BE2C (cell line): ENCODE results near the gene ESRRB.
A peak's percentile ranks its signal among the peaks of the same experiment; 100 is the strongest.

Experiments used
- DNase-seq: peaks from one replicate; pipeline ENCODE4 v3.0.0-alpha.2; 2020
- H3K27me3 ChIP-seq: fragments of 250-450 bp; sonication (Bioruptor Pico); 2 replicates; pipeline ENCODE4 v1.5.1; 2020; ENCODE audit warnings: mild to moderate bottlenecking
- H3K36me3 ChIP-seq: fragments of 250-450 bp; sonication (Bioruptor Pico); 2 replicates; pipeline ENCODE4 v1.5.1; 2020; ENCODE audit warnings: mild to moderate bottlenecking
- H3K4me1 ChIP-seq: fragments of 250-450 bp; sonication (Bioruptor Pico); 2 replicates; pipeline ENCODE4 v1.5.1; 2020
- H3K4me3 ChIP-seq: 2 replicates; pipeline ENCODE4 v1.5.1; 2011; ENCODE audit warnings: low read depth, low read length
- H3K9me3 ChIP-seq: fragments of 250-450 bp; sonication (Bioruptor Pico); 2 replicates; pipeline ENCODE4 v1.5.1; 2020
- CTCF ChIP-seq: IDR thresholded peaks from 2 replicates; pipeline ENCODE4 v1.5.1; 2012; ENCODE audit warnings: mild to moderate bottlenecking, low read depth, low read length

The ESRRB gene

GRCh38 chr14:76495983-76496382 lies 120.0 kb downstream of the ESRRB start:
- Histone ChIP-seq H3K4me3 (no peak overlapping the region), H3K36me3 (no peaks in the 10 kb centered on the region), H3K4me1 (no peaks in the 10 kb centered on the region), H3K9me3 (no peaks in the 10 kb centered on the region), H3K27me3 (no peaks in the 10 kb centered on the region)
- TF ChIP-seq CTCF, result no peak
- no peak for DNase-seq

GRCh38 chr14:76496595-76496994 lies 120.7 kb downstream of the ESRRB start:
- H3K9me3 ChIP-seq, result no peaks in the 10 kb centered on the region
- no peak for TF ChIP-seq CTCF
- no peaks in the 10 kb centered on the region for H3K4me1 ChIP-seq
- H3K36me3 ChIP-seq, result no peaks in the 10 kb centered on the region
- no peak overlapping the region for H3K4me3 ChIP-seq
- H3K27me3 ChIP-seq, result no peaks in the 10 kb centered on the region
- DNase-seq, result no peak

GRCh38 chr14:76497550-76498462 lies 121.9 kb downstream of the ESRRB start:
- Histone ChIP-seq H3K27me3 (no peaks in the 10 kb centered on the region), H3K9me3 (no peaks in the 10 kb centered on the region), H3K4me1 (no peaks in the 10 kb centered on the region), H3K36me3 (no peaks in the 10 kb centered on the region), H3K4me3 (no peak overlapping the region)
- peak; percentile 76 for TF ChIP-seq CTCF
- DNase-seq, result peak; percentile 53

GRCh38 chr14:76498463-76498935 lies 122.6 kb downstream of the ESRRB start:
- no peaks in the 10 kb centered on the region for H3K27me3 ChIP-seq
- H3K4me1 ChIP-seq, result no peaks in the 10 kb centered on the region
- H3K4me3 ChIP-seq, result no peak overlapping the region
- no peaks in the 10 kb centered on the region for H3K9me3 ChIP-seq
- TF ChIP-seq CTCF, result no peak
- no peaks in the 10 kb centered on the region for H3K36me3 ChIP-seq
- DNase-seq, result no peak

GRCh38 chr14:76498976-76499375 lies 123.0 kb downstream of the ESRRB start:
- no peaks in the 10 kb centered on the region for H3K4me1 ChIP-seq
- no peaks in the 10 kb centered on the region for H3K9me3 ChIP-seq
- H3K27me3 ChIP-seq, result no peaks in the 10 kb centered on the region
- no peaks in the 10 kb centered on the region for H3K36me3 ChIP-seq
- TF ChIP-seq CTCF, result no peak
- H3K4me3 ChIP-seq, result no peak overlapping the region
- no peak for DNase-seq

- no peak overlapping the region for H3K4me3 ChIP-seq
- no peaks in the 10 kb centered on the region for H3K9me3 ChIP-seq
- no peak for TF ChIP-seq CTCF
- no peaks in the 10 kb centered on the region for H3K4me1 ChIP-seq
- H3K36me3 ChIP-seq, result no peaks in the 10 kb centered on the region
- DNase-seq, result no peak
- no peaks in the 10 kb centered on the region for H3K27me3 ChIP-seq
Measured at GRCh38 chr14:76499399-76499798, 123.5 kb downstream of the ESRRB start.
